Stimulated activated CD4-positive, alpha-beta T cell treated with anti-CD3 and anti-CD28 coated beads, Interleukin-4, amount 100 ng/mL, for 24 hours (primary cell): Measurements from ENCODE around the gene PTP4A1.
A peak's percentile ranks its signal among the peaks of the same experiment; 100 is the strongest.
"Not testable (repeated sequence)": the region's sequence is repeated elsewhere in the genome, so short reads cannot be mapped to it uniquely, and the experiment has no call there.

Experiments used
- DNase-seq: peaks from one replicate; pipeline ENCODE4 v3.0.0-alpha.2; 2020

Gene PTP4A1

DNA sequence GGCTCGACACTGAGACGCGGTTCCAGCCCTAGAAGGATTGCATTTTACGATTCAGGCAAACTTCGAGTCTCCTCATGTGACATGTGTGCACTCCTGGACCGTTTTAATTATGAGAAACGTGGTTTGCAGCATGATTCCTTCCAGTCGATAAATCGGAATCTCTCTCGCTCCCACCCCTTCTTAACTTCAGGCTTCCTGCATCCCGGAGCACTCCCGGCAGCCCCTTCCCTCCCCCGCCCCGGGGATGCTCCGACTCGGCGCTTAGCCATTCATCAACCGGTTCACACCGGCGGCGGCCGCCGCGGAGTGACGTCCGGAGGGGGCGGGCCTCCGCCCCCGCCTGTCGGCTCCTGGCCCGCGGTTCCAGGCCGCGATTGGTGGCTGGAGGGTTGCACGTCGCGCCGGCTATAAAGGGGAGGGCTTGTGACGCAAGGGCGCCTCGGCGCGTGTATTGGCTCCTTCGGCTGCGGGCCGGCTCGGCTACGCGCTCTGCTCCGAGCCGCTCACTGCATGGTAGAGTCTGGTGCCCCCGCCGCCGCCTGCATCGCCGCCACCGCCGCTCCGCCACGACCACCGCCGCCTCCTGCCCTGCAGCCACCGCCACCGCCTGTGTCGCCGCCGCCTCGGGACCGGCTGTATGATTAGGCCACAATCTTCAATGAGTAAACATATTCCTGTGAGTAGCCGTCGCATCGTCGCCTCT, at the start of gene PTP4A1, which contains the start of gene LOC128125822:
PTP4A1 (plus strand) TSS at position 437 of the 703 bp plus-strand sequence. CDS start 4,401 bp downstream, outside the sequence.
LOC128125822 (plus strand) TSS at position 437 of the 703 bp plus-strand sequence.
- DNase-seq: peak; percentile 96

DNA sequence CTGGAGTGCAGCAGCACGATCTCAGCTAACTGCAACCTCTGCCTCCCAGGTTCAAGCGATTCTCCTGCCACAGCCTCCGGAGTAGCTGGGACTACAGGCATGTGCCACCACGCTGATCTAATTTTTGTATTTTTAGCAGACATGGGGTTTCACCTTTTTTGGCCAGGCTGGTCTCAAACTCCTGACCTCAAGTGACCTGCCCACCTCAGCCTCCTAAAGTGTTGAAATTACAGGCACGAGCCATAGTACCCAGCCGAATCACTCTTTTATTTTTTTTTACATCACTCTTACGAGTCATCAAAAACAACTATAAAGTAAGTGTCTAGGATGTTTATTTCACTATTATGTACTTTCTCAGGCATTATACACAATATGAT, 49.4 kb upstream of the PTP4A1 start:
- not testable (repeated sequence) for DNase-seq

DNA sequence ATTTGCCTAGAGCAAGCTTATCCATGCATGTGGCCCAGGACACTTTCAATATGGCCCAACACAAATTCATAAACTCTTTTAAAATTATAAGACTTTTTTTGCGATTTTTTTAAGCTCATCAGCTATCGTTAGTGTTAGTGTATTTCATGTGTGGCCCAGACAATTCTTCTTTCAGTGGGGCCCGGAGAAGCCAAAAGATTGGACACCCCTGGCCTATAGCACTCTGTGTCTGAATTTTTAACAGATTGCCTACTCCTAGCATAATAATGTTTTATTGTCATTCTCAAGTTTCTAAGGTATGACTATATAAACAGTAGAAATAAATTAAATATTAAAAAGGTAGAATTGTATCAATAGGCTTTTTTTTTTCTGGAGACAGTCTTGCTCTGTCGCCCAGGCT, 48.6 kb upstream of the PTP4A1 start:
- no peak for DNase-seq

DNA sequence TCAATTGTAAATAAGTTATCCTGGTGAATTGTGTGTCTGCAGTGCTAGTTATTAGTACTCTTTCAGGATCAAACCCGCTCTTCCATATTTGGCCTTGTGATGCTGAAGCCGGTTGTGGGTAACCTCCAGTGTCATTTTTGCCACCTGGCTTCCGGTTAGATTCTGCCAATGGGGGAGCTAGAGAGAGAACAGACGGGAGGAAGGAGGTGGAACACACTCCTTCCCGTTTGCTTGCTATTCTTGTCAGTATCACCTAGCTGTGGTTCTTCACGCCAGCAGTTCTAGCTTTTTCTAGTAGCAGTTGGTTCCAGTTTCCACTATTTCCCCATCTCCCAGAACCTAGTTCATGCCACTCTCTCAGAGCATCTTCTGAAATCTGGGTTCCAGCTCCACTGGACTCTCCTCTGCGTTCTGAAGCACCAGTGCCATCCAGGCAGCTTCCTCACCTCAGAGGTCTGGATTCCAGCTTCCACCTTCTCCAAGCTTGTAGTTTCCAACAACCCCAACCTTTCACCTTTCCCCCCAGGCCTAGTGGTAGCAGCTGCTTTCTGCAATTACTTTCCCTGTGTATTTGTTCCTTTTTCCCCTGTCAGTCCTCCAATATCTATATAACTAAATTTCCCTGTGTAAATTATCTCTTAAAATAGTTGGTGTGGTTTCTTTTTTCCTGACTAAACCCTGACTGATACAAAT, 46.9 kb upstream of the PTP4A1 start:
- DNase-seq: no peak

DNA sequence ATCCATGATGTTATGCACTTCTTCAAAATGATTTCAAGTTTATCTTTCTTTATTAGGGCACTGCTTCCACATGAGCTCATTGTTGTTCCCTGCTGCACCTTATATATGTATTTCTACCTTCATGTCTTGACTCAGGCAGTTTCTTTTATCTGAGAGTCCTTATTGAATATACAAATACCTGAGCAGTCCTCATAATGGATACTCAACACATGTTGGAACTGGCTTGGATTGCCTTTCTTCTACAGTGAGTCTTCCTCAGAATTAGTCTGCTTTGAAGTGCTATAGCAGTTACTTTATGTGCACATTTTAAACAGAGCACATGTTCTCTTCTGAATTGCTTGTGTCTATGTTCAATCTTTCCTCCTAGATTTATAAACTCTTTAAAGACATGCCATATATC, 45.3 kb upstream of the PTP4A1 start:
- DNase-seq: no peak

DNA sequence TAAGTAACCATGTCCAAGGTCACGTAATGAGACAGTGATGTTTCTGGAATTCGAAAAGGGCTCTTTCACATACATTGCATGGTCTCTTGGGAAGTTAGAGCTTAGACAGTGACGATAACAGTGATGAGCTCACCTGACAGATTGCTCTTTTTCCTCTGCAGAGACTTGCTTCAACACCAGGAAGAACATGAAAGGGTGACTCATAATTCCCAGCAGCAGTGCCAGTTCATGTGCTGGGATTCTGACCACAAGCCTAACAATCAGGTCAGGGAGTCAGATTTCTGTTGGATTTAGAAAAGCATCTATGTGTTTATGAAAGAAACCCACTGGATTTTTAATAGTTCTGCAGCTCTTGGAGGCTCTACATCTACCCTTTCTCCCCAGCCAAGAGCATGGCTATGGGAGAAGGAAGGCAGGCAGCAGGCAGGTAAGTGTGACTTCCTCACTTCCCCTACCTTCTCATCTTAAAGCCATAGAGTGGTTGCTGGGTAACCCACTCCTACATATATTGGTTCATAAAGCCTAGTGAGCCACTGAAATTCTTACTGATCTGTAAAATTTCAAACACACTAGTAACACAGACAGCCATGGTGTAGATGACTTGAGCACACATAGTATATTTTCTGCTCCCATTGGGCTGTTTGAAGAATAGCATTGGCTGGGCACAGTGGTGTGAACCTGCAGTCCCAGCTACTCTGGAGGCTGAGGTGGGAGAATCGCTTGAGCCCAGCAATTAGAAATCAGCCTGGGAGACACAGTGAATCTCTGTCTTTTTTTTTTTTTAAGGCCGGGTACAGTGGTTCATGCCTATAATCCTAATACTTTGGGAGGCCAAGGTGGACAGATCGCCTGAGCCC, 44.4 kb upstream of the PTP4A1 start:
- no peak for DNase-seq

DNA sequence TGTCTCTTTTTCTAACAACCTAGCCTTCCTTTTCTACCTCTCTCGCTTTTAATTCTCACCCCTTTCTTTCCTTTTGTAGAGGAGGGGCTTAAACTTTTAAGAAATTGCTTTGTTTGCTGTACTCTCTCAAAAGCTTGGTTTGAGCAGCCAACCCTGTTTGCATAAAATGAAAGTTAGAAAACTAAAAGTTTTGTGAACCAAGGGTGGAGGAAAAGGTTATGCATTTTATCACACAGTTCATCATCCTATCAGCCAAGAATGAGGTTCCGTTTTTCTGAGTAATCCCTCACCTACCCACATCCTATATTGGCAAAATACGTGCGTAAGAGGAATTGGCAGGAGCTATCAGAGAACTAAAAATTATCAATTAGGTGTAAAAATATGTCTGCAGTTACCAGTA, 42.8 kb upstream of the PTP4A1 start:
- no peak for DNase-seq

DNA sequence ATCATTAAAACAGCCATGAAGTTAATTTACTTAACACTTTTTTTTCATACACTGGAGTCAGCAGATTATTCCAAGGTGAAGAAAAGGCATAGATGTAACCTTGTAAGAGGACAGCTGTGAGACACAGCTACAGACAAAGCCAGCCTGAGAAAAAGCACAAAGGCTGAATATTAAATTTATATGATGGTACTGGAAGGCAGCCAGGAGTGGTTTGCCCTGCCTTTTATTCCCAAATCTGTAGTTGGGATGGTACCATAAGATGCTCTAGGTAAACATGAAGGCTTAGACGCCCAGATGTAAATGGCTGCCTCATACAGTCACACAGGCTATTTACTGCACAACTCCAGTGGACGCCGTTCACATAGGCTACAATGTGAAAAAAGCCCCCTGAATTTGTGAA, 42.1 kb upstream of the PTP4A1 start:
- DNase-seq: no peak

DNA sequence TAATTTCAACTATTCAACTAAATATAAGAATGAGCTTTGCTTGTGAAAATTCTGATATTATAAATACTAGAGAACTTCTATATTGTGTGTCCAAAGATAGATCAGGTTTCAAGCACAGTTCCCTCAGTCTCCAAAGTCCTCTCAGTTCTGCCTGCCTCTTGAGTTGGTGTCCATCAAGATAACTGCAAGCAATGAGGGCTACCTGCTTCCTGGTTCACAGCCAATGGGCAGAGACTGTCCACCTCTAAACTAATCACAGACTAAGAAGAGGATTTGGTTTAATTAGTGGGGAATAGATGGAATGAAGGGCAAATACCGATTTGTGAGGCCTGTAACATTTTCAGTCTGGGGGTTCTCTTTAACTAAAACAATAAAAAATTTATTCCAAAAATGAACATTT, 41.3 kb upstream of the PTP4A1 start:
- DNase-seq: no peak

DNA sequence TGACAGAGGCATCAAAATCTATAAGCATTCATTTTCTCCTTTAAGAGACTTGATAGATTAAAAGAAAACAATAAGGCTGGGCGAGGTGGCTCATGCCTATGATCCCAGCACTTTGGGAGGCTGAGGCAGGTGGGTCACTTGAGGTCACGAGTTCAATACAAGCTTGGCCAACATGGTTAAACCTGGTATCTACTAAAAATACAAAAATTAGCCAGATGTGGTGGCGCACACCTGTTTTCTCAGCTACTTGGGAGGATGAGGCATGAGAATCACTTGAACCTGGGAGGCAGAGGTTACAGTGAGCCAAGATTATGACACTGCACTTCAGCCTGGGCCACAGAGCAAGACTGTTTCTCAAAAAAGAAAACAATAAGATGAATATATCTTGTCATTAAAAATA, 39.3 kb upstream of the PTP4A1 start:
- no peak for DNase-seq

DNA sequence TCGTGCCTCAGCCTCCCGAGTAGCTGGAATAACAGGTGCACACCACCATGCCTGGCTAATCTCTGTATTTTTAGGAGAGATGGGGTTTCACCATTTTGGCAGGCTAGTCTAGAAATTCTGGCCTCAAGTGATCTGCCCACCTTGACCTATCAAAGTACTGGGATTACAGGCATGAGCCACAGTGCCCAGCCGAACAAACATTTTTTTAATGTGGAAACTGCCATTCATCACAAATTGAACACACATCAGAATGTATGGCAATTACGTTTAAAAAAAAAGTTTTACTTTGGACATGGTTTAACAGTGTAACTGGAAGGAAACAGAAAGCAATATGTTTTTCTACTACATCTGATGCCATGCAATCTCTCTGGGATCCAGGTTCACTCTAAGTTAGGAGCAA, 38.3 kb upstream of the PTP4A1 start:
- no peak for DNase-seq

DNA sequence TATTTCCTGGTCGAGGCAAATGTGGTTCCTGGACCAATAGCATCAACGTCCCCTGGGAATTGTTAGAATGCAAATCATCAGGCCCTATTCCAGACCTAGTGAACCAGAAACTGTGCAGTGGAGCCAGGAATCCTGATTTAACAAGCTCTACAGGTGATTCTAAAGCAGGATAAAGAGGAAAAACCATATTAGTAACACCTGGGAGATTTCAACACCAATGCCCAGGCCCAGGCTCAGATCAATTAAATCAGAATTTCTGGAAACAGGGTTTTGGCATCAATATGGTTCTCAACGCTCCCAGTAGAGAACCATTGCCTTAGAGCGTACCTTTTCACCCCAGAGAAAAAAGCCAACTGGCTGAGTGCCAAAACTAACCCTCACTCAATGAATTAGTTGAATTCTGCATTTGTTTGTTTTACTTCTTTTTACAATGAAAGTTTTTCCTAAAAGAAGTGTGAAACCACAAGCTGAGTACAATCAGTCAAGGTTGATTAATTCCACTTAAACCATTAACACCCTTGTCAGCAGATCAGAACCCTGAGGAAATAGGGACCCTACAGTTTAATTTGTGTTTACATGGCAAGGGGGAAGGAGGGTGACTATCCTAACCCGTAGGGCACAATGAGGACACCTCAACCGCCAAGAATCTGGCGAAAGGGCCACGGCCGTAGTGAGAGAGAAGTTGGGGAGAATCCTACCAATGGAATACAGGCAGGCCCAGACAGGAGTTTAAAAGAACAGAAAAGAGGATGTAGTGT, 34.9 kb upstream of the PTP4A1 start:
- no peak for DNase-seq

DNA sequence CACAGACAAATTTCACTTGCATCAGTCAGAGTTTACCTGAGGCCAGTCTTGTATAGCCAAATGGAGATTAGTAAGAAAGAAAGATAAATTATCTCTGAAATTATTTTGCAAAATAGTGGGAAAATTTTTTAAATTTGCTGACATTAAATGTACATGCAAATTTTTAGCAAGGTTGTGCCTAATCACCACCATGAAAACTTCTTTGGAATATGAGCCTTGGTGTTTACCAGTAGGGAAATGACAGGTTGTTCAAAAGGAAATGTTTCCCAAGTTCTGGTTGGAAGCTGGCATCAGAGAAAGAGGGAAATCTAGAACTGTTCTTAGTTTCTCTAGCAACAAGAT, 34.4 kb upstream of the PTP4A1 start:
- no peak for DNase-seq

DNA sequence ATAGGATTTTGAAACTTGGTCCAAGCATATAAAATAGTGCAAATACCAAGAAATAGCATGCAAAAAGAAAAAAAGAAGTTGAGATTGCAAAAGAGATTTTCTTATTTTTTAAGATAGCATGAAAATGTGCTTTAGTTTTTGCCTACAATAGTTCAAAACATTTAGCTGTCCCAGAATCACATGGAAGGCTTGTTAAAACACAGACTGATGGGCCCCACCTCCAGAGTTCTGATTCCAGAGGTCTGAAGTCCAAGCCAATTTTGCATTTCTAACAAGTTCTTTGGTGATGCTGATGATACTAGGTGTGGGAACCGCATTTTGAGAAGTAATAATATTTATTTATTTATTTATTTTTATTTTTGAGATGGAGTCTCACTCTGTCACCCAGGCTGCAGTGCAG, 33.7 kb upstream of the PTP4A1 start:
- DNase-seq: no peak

DNA sequence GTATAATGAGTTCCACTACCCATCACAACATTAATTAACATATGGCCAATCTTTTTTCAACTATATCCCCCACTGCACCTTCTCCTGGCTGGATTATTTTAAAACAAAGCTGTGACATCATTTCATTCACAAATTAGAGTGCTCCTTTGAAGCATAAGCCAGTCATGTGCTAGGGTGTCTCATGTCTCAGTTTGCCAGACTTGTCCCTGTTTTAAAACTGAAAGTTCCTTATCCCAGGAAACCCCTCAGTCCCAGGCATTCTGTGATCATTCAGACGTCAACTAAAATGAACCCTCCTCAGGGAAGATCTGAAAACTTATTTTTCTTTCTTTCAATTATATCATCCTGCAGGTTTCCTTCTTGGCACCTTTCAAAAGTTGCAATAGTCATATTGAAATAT, 29.3 kb upstream of the PTP4A1 start:
- DNase-seq: no peak

DNA sequence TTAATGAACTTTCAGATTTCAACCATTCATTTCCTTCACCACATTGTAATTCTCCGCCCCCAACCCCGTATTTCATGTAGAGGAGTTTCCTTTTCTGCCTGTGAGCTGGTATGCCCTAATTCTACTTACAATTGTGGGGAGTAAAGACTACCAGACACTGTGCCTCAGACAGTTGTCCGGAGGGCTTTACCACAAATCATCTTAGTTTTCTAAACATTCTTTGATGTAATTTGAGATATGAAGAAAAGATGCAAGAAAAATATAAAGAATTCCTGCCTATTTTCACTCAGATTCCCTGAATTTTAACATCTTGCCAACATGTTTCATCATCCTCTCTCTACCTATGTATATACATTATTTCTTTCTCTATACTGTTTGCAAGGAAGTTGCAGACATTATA, 28.3 kb upstream of the PTP4A1 start:
- DNase-seq: no peak

DNA sequence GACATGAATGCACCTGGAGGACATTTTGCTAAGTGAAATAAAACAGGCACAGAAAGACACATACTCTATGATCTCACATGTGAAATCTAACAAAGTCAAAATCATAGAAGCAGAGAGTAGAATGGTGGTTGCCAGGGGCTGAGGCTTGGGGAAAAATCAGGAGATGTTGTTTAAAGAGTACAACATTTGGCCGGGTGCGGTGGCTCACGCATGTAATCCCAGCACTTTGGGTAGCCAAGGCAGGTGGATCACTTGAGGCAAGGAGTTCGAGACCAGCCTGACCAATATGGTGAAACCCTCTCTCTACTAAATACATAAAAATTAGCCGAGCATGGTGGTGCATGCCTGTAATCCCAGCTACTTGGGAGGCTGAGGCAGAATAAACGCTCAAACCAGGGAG, 26.0 kb upstream of the PTP4A1 start:
- DNase-seq: no peak

DNA sequence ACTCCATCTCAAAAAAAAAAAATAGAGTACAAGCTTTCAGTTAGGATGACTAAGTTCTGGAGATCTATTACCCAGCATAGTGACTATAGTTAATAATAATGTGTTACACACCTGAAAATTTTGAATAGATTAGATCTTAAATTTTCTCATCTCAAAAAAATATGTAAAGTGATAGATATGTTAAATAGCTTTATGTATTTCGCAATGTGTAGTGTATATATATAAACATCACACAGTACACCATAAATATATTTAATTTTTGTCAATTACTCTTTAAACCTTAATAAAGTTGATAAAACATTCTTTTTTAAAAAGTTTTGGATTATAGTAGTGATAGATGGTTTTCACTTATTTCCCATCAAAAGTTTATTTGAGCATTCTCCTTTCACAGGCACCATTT, 25.6 kb upstream of the PTP4A1 start:
- DNase-seq: no peak

DNA sequence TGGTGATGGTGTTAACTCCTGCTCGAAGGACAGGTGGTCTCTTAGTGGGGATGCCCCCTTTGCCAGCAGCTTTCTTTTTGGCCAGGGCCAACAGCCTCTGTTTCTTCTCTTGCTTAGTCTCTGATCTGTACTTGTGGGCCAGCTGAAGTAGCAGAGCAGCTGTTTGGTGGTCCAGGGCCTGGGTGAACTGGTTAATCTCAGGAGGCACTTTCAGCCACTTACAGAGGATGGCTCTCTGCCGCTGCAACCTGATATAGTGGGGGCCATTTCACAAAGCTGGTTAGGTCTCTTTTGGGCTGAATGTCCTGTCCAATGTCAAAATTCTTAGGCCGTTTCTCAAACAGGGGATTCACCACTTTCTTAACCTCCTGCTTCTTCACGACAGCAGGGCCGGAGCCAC, 23.2 kb upstream of the PTP4A1 start:
- no peak for DNase-seq

DNA sequence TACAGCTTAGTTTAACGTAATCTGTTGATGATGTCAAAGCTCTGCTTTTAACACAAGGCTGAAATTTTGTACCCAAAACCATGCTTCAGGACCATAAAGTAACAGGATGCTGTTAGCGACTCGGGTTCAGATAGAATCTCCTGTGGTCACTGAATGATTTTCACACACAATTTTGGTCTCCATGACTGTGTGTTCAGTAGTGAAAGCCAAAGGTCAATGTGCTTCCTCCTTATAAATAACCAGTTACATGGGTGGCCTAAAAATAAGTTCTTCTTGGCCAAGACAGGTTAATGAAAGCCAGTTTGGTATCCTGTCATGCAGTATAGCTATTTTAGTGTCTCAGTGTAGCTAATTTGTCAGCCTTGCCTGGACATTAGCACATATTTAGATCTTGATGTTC, 19.1 kb upstream of the PTP4A1 start:
- DNase-seq: no peak

DNA sequence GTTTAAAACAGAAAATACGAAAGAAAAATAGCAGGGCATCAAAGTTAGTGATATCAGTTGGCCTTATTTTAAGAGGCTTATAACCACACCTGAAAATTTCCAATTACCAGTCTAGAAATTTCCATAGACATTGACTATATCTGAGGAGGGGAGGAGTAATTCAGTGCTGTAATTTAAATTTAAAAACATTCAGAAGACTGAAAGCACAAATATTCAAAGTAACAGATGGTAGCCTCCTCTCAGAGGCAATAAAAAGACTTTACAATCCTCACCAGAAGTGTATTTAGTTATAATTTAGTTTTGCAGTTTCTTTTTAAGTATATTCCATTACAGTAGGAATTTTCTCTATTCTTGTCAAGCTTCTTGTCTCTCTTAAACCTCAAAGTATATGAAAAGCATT, 18.4 kb upstream of the PTP4A1 start:
- no peak for DNase-seq

DNA sequence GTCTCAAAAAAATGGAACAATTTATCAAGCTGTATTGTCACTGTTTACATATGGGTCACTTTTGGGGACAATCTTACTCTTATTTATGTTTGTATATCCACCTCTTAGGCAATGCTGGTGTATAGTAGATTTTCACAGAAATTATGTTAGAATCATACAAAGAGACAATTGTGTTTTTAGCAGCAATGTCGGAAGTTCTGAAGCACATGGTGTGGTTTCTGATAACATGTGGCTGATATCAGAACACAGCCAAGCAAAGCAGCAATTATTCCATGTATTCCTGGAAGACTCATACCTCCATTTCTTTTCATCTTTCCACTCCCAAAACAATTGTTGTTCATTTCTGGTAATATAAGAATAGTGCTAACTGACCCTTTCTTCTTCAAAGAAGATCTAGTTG, 17.5 kb upstream of the PTP4A1 start:
- no peak for DNase-seq

DNA sequence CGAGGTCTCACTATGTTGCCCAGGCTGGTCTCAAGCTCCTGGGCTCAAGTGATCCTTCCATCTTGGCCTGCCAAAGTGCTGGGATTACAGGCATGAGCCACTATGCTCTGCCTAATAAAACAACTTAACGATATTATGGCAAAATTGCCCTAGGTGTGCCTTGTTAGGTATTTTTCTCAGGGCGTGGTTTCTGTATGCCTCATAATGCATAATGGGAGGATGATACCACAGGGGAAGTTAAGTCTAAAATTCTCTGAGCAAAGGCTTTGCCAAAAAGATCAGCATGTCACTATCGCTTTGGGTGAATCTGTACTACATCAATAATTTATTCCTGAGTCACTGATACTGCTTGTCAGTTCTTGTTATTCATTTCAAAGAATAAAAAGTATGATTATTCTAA, 15.9 kb upstream of the PTP4A1 start:
- DNase-seq: no peak
